HG03039 (cell line): ENCODE data around the gene CRYBA1.
"Not testable (repeated sequence)": the region's sequence is repeated elsewhere in the genome, so short reads cannot be mapped to it uniquely, and the experiment has no call there.

ENCODE experiments used
- ATAC-seq: cut with Tn5 transposase; IDR thresholded peaks from one replicate; pipeline ENCODE4 v1.9.1; 2021; ENCODE audit warnings: mild to moderate bottlenecking, moderate library complexity; ENCODE audit not compliant: unreplicated experiment

CRYBA1 gene

DNA sequence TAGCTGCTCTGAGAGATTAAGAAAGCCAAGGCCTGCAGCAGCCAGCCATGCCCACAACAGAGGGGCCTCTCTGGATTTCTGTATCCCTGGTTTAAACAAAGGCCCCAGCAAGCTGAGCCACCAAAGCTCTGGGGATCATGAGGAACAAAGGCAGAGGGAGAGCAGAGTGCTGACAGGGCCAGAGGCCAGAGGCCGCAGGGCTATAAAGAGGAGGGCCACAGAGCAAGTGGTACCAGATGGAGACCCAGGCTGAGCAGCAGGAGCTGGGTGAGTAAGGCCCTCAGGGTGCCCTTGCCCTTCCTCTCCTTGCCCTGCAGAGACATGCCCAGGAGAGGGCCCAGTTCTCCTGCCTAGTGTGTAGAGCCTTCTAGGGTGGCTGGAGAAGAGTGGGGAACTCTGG is at the start of gene CRYBA1:
CRYBA1 (plus strand) TSS at position 232 of the 400 bp plus-strand sequence; CDS start at position 237, 5 bp downstream.
- ATAC-seq = no peak

DNA sequence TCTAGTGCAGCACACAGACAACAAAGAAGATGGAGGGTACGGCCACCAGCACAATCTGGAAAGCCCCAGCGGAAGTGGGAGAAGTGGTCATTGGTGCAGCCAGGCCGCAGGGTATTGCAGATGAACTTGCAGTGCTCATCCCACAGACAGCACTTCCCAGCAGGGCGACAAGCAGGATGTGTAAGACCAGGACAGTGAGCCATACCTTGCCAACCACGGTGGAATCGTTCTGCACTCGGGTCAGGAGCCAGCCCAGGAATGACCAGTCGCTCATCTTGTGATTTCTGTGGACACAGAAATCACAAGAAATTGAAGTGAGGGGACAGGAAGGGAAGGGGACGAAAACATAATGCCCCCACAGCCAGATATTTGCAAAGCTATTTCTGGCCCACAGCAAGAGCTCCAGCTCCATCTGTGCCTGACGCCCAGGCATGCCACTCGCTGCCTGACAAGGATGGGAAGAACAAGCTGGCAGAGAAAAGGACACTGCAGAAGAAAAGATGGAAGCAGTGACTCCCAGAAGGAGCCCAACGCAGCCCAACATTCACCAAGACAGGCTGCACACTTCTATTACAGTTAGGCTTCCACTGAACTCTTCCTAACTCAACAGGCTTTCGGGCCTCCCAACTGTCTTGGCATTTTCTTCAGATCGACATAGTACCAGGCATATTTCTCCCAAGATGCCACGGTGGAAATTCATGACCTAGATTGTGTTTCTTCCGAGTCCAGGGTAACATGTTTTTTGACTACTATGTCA is 49.0 kb upstream of the CRYBA1 start:
- ATAC-seq = no peak

- not testable (repeated sequence) for ATAC-seq
Observed at GRCh38 chr17:29204068-29204804, 42.4 kb upstream of the CRYBA1 start.

- no peak for ATAC-seq
Observed at GRCh38 chr17:29205047-29205446, 41.6 kb upstream of the CRYBA1 start.

- ATAC-seq = no peak
Observed at GRCh38 chr17:29207975-29208374, 38.7 kb upstream of the CRYBA1 start.

DNA sequence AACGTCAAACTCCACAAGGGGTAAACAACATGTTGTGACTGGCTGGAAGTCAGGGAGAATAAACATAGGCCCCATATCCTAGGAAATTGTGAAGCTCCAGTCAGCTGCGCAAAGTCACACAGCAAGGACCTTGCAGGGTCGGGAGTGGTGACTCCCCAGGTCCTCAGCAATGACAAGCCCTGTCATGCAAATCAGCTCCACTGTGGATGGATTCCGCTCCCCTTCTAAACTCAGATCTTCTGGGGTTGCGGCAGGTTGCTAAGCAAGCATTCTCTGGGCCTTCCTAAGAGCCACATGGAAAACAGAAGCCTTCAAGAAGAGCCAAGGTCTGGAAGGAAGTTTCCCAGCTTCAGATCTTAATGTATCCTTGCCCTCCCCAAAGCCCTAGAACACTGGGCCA is 37.6 kb upstream of the CRYBA1 start:
- no peak for ATAC-seq

- ATAC-seq = no peak
Observed at GRCh38 chr17:29210879-29211278, 35.8 kb upstream of the CRYBA1 start.

DNA sequence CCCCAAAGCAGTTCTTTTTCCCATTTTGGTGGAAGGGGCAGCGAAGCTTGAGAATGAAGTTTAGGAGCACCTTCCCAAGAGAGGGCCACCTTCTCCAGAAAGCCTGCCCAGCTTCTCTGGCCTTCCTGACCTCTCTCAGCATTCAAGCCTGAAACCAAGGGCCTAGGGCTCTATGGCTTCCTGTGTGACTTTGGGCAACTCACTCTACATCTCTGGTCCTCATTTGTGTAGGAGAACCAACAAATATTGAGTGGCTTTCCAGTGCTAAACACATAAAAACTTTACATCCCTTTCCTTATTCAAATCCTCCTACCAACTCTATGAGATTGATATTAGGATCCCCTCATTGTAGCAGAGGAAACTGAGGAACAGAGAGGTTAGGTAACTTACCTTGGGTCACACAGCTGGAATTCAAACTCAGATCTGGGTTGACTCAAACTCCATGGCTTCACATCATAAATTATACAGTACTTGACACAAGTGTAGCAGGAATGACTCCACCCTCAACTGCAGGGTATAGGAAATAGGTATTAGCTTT is 34.5 kb upstream of the CRYBA1 start:
- ATAC-seq = no peak

DNA sequence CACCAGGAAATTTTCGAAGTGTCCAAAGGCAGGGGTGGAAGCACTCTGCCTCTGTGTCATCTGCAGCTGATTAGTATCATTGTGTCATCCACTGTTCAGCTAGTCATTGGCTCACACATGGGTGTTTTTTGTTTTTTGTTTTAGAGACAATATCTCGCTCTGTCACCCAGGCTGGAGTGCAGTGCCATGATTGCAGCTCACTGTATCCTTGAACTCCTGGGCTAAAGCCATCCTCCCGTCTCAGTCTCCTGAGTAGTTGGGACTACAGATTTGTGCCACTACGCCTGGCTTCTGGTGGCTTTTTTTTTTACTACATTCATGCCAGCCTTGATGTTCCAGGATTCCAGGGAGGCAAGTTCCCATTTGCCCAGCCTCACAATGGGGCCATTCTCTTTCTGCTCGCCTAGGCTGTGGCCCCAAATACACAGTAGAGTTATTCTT is 34.0 kb upstream of the CRYBA1 start:
- no peak for ATAC-seq

GRCh38 chr17:29214215-29215146 is 32.2 kb upstream of the CRYBA1 start:
- ATAC-seq = no peak

GRCh38 chr17:29215174-29215573 is 31.5 kb upstream of the CRYBA1 start:
- ATAC-seq = no peak

DNA sequence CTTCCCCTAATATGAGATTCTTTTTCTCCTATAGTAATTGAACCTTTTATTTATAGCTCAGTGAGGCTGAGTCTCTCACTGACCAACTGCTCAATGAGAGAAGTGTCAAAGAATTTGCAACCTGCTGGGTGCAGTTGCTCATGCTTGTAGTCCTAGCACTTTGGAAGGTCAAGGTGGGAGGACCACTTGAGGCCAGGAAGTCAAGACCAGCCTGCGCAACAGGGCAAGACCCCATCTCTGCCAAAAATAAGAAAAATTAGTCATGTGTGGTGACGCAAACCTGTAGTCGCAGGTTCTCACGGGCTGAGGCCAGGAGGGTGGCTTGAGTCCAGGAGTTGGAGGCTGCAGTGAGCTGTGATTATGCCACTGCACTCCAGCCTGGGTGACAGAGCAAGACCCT is 30.9 kb upstream of the CRYBA1 start:
- no peak for ATAC-seq

DNA sequence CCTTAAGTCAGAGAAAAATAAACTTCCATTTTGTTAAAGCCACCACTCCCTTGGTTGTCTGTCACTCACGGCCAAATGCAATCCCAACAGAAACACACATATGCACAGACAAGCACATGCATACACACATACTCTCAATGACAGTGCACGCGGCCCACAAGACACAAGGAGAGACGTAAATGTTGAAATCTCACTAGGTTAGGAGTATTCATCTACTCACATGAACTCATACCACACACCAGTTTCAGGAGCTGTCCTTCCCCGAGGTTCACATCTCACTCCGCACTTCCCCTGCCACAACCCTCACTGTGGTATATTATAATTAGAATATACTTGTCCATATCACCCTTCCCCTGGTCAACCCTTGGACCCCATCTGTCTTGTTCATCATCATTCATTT is 30.5 kb upstream of the CRYBA1 start:
- ATAC-seq = no peak

GRCh38 chr17:29216856-29217255 is 29.8 kb upstream of the CRYBA1 start:
- ATAC-seq = no peak

- ATAC-seq = no peak
Observed at GRCh38 chr17:29219378-29220047, 27.1 kb upstream of the CRYBA1 start.

DNA sequence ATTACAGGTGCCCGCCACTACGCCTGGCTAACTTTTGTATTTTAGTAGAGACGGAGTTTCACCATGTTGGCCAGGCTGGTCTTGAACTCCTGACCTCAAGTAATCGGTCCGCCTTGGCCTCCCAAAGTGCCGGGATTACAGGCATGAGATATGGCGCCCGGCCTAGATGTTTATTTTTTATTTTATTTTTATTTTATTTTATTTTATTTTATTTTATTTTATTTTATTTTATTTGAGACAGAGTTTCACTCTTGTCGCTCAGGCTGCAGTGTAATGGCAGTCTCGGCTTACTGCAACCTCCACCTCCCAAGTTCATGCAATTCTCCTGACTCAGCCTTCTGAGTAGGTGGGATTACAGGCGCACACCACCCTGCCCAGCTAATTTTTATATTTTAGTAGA is 25.3 kb upstream of the CRYBA1 start:
- not testable (repeated sequence) for ATAC-seq

- no peak for ATAC-seq
Observed at GRCh38 chr17:29225396-29225795, 21.3 kb upstream of the CRYBA1 start.

- no peak for ATAC-seq
Observed at GRCh38 chr17:29233301-29233700, 13.4 kb upstream of the CRYBA1 start.

DNA sequence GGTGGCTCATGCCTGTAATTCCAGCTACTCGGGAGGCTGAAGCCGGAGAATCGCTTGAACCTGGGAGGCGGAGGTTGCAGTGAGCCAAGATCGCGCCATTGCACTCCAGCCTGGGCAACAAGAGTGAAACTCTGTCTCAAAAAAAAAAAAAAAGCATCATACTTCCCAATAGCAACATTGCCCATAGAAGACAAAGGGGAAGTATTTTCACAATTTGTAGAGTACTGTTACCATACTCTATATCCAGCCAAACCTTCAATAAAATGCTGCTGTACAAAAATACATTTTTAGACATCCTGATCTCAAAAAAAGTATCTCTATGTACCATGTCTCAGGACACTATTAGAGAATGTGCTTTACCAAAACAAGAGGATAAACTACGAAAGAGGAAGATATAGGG is 11.7 kb upstream of the CRYBA1 start:
- ATAC-seq = not testable (repeated sequence)

GRCh38 chr17:29235904-29236303 is 10.8 kb upstream of the CRYBA1 start:
- no peak for ATAC-seq
